Measurements from ENCODE around the gene SPTBN1.
A peak's percentile ranks its signal among the peaks of the same experiment; 100 is the strongest.

SPTBN1 gene

DNA sequence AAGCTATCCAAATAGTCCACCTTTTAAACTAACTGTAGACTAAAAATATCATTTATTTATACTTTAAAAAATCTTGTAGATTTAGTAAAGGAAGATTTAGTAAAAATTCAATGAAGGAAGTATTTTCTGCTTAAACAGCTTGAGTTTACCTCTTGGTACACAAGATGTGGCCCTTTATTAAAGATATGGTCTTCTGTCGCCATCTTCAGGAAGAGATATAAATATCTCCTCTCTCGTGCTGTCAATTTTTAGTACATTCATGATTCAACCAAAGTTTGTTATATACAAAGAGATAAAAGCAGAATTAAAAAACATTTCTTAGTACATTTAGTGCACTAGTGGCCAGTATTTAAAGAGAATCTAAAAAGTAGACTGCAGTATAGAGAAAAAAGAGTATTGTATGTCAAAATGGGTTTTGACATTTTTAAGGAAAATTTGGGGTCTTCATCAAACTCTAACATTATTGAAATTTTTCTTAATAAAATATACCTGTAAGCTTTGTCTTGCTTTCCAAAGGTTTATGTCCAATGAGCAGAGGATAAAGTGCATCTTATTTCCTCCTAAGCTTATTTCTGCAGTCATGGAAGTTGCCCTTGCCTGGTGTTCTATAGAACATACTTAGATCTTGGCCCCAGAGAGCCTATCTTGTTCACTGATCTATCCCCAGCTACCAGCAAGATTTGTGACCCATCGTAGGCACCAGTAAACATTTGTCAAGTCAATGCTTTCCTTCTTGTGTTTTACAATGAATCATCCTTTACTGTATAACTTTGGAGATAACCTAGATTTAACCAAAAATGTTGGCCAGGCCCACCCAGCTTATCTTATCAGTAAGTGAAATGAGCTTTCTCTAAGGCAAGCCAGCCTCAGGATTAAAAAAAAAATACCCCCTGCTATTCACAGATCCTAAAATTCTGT lies 248.8 kb downstream of the SPTBN1 start:
- ATAC-seq, result peak; percentile 91
- TF ChIP-seq ZFP30 (CRISPR knock-in tag; IDR thresholded peaks at IDR 0.05), result no peak
- no peak for TF ChIP-seq ZNF8 (CRISPR knock-in tag; IDR thresholded peaks at IDR 0.05)
- no peak for TF ChIP-seq ZC3H10 (CRISPR knock-in tag; IDR thresholded peaks at IDR 0.05)
- TF ChIP-seq ARNTL (CRISPR knock-in tag; IDR thresholded peaks at IDR 0.05; ENCODE audit: borderline replicate concordance, low read depth), result no peak
- TF ChIP-seq, protein P1, sequence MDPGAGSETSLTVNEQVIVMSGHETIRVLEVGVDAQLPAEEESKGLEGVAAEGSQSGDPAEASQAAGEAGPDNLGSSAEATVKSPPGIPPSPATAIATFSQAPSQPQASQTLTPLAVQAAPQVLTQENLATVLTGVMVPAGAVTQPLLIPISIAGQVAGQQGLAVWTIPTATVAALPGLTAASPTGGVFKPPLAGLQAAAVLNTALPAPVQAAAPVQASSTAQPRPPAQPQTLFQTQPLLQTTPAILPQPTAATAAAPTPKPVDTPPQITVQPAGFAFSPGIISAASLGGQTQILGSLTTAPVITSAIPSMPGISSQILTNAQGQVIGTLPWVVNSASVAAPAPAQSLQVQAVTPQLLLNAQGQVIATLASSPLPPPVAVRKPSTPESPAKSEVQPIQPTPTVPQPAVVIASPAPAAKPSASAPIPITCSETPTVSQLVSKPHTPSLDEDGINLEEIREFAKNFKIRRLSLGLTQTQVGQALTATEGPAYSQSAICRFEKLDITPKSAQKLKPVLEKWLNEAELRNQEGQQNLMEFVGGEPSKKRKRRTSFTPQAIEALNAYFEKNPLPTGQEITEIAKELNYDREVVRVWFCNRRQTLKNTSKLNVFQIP (CRISPR knock-in tag; IDR thresholded peaks at IDR 0.05; ENCODE audit: borderline replicate concordance, low read depth), result no peak
- TF ChIP-seq BACH2 (CRISPR knock-in tag; IDR thresholded peaks at IDR 0.05; ENCODE audit: borderline replicate concordance), result no peak
- no peak for TF ChIP-seq SNAI2 (CRISPR knock-in tag; IDR thresholded peaks at IDR 0.05)
- no peak for TF ChIP-seq GLIS3 (CRISPR knock-in tag; IDR thresholded peaks at IDR 0.05)
- no peak for TF ChIP-seq ISL1 (CRISPR knock-in tag; IDR thresholded peaks at IDR 0.05)

DNA sequence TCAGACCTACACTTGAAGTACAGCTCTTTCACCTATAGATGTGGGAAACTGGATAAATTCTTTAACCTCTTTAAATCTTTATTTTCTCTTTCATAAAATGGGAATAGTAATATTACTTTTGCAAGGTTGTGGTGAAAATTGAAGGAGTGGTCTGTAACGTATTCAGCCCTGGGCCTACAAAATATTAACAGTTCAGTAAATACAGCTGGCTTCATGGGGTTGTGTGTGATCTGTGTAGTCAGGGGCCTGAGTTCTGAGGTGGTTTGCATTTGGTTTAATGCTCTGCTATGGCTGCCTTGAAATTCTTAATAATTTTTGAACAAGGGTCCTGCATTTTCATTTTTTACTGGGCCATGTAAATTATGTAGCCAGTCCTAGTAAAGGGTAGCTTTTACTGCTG lies 250.5 kb downstream of the SPTBN1 start:
- ATAC-seq, result no peak
- TF ChIP-seq ZNF70 (CRISPR knock-in tag; IDR thresholded peaks at IDR 0.05) (no peak), OSR1 (CRISPR knock-in tag; IDR thresholded peaks at IDR 0.05) (no peak), ZNF565 (CRISPR knock-in tag; conservative IDR thresholded peaks at IDR 0.05; ENCODE audit: low read depth) (no peak), PPARA (CRISPR knock-in tag; IDR thresholded peaks at IDR 0.05; ENCODE audit: borderline replicate concordance) (no peak)
- TF ChIP-seq, protein P2, sequence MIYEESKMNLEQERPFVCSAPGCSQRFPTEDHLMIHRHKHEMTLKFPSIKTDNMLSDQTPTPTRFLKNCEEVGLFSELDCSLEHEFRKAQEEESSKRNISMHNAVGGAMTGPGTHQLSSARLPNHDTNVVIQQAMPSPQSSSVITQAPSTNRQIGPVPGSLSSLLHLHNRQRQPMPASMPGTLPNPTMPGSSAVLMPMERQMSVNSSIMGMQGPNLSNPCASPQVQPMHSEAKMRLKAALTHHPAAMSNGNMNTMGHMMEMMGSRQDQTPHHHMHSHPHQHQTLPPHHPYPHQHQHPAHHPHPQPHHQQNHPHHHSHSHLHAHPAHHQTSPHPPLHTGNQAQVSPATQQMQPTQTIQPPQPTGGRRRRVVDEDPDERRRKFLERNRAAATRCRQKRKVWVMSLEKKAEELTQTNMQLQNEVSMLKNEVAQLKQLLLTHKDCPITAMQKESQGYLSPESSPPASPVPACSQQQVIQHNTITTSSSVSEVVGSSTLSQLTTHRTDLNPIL (CRISPR knock-in tag; IDR thresholded peaks at IDR 0.05; ENCODE audit: low read depth), result no peak

DNA sequence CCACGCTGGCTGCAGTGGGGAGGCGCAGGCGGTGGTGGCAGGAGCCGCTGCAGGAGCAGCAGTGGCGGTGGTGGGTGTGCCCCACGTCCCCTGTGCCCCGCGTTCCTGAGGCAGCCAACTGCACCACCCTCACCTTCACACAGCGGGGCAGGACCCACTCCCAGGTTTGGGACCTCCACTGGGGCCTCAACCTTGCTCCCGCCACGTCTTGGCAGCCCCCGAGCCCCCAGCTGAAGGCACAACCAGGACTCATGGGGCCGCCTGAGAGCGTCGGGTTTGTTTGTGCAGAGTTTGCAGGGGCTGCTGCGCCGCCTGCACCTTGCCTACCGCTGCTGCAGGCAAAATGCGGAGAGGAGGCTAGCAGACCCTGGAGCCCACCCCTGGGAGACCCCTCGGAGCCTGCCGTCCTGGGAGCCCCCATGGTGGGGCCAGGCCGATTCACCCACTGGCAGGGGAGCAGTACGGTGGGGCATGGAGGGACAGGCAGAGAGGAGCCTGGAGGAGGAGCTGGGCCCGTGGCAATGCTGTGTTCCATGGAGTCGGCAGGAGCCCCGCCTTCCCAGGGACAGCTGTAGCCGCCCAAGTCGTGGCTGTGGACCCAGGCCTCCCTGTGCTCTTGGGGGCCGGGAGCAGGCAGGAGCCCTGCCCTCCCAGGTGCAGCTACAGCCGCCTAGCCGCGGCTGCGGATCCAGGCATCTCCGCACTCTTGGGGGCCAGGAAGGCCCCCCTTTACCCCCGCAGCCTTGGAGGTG lies 252.6 kb downstream of the SPTBN1 start:
- no peak for TF ChIP-seq BACH2 (CRISPR knock-in tag; IDR thresholded peaks at IDR 0.05; ENCODE audit: borderline replicate concordance)
- no peak for TF ChIP-seq ZFP3 (CRISPR knock-in tag; IDR thresholded peaks at IDR 0.05)
- no peak for TF ChIP-seq ARNTL (CRISPR knock-in tag; IDR thresholded peaks at IDR 0.05; ENCODE audit: borderline replicate concordance, low read depth)
- no peak for TF ChIP-seq TOX (CRISPR knock-in tag; IDR thresholded peaks at IDR 0.05; ENCODE audit: borderline replicate concordance)
- TF ChIP-seq ZNF8 (CRISPR knock-in tag; IDR thresholded peaks at IDR 0.05), result no peak
- TF ChIP-seq ZNF70 (CRISPR knock-in tag; IDR thresholded peaks at IDR 0.05), result no peak
- TF ChIP-seq PPARA (CRISPR knock-in tag; IDR thresholded peaks at IDR 0.05; ENCODE audit: borderline replicate concordance), result no peak
- TF ChIP-seq CSDC2 (CRISPR knock-in tag; IDR thresholded peaks at IDR 0.05), result no peak
- no peak for TF ChIP-seq ZNF565 (CRISPR knock-in tag; conservative IDR thresholded peaks at IDR 0.05; ENCODE audit: low read depth)
- TF ChIP-seq, protein P3, sequence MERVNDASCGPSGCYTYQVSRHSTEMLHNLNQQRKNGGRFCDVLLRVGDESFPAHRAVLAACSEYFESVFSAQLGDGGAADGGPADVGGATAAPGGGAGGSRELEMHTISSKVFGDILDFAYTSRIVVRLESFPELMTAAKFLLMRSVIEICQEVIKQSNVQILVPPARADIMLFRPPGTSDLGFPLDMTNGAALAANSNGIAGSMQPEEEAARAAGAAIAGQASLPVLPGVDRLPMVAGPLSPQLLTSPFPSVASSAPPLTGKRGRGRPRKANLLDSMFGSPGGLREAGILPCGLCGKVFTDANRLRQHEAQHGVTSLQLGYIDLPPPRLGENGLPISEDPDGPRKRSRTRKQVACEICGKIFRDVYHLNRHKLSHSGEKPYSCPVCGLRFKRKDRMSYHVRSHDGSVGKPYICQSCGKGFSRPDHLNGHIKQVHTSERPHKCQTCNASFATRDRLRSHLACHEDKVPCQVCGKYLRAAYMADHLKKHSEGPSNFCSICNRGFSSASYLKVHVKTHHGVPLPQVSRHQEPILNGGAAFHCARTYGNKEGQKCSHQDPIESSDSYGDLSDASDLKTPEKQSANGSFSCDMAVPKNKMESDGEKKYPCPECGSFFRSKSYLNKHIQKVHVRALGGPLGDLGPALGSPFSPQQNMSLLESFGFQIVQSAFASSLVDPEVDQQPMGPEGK (CRISPR knock-in tag; IDR thresholded peaks at IDR 0.05; ENCODE audit: borderline replicate concordance), result no peak
- no peak for ATAC-seq

DNA sequence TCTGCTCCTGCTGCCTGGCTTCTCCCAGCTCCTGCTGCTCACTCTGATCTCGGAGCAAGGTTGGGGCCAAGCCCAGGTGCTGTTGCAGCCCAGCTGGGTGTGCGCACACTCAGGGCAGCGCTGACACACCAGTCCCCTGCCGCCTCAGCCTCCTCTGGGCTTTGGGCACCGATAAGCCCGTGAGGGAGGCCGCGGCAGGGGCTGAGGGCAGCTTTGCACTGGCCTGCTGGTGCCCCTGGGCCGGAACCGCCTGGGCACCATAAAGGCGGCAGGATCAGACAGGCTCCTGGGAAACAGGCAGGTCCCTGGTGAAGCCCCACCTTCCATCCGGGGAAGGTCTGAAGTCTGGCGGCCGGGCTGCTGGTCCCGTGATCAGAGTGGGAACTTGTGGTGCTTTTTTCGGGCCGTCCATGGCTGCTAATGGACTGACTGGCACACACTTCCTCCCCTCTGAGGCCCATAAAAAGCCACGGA lies 253.2 kb downstream of the SPTBN1 start:
- no peak for TF ChIP-seq PPARA (CRISPR knock-in tag; IDR thresholded peaks at IDR 0.05; ENCODE audit: borderline replicate concordance)
- no peak for TF ChIP-seq OSR1 (CRISPR knock-in tag; IDR thresholded peaks at IDR 0.05)
- TF ChIP-seq, protein P4, sequence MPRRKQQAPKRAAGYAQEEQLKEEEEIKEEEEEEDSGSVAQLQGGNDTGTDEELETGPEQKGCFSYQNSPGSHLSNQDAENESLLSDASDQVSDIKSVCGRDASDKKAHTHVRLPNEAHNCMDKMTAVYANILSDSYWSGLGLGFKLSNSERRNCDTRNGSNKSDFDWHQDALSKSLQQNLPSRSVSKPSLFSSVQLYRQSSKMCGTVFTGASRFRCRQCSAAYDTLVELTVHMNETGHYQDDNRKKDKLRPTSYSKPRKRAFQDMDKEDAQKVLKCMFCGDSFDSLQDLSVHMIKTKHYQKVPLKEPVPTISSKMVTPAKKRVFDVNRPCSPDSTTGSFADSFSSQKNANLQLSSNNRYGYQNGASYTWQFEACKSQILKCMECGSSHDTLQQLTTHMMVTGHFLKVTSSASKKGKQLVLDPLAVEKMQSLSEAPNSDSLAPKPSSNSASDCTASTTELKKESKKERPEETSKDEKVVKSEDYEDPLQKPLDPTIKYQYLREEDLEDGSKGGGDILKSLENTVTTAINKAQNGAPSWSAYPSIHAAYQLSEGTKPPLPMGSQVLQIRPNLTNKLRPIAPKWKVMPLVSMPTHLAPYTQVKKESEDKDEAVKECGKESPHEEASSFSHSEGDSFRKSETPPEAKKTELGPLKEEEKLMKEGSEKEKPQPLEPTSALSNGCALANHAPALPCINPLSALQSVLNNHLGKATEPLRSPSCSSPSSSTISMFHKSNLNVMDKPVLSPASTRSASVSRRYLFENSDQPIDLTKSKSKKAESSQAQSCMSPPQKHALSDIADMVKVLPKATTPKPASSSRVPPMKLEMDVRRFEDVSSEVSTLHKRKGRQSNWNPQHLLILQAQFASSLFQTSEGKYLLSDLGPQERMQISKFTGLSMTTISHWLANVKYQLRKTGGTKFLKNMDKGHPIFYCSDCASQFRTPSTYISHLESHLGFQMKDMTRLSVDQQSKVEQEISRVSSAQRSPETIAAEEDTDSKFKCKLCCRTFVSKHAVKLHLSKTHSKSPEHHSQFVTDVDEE (CRISPR knock-in tag; IDR thresholded peaks at IDR 0.05), result no peak
- TF ChIP-seq, protein P3 (CRISPR knock-in tag; IDR thresholded peaks at IDR 0.05; ENCODE audit: borderline replicate concordance), result no peak
- no peak for TF ChIP-seq TCF4 (CRISPR knock-in tag; IDR thresholded peaks at IDR 0.05; ENCODE audit: borderline replicate concordance)
- no peak for ATAC-seq
